IPS-20b (cell line): Measurements from ENCODE around the gene CHRDL1.

ENCODE experiments used
- H3K27ac ChIP-seq: one replicate; pipeline ENCODE4 v1.5.1; 2013; ENCODE audit warnings: low read length
- H3K27me3 ChIP-seq: 2 replicates; pipeline ENCODE4 v1.6.1; 2013; ENCODE audit warnings: mild to moderate bottlenecking, low read length, inconsistent platforms; ENCODE audit not compliant: insufficient read depth
- H3K36me3 ChIP-seq: 2 replicates; pipeline ENCODE4 v1.6.1; 2013; ENCODE audit warnings: low read depth, mild to moderate bottlenecking, inconsistent platforms, low read length, moderate library complexity; ENCODE audit not compliant: insufficient read depth
- H3K4me1 ChIP-seq: 2 replicates; pipeline ENCODE4 v1.6.1; 2013; ENCODE audit warnings: mild to moderate bottlenecking, control low read depth, inconsistent platforms, low read length, moderate library complexity; ENCODE audit not compliant: insufficient read depth
- H3K4me3 ChIP-seq: 2 replicates; pipeline ENCODE4 v1.5.1; 2013; ENCODE audit warnings: mild to moderate bottlenecking, low read length, inconsistent platforms
- H3K9ac ChIP-seq: 2 replicates; pipeline ENCODE4 v1.6.1; 2013; ENCODE audit warnings: low read depth, mild to moderate bottlenecking, inconsistent platforms, low read length, moderate library complexity
- H3K9me3 ChIP-seq: 2 replicates; pipeline ENCODE4 v1.6.1; 2013; ENCODE audit warnings: mild to moderate bottlenecking, low read depth, low read length, inconsistent platforms; ENCODE audit not compliant: insufficient read depth

The CHRDL1 gene

DNA sequence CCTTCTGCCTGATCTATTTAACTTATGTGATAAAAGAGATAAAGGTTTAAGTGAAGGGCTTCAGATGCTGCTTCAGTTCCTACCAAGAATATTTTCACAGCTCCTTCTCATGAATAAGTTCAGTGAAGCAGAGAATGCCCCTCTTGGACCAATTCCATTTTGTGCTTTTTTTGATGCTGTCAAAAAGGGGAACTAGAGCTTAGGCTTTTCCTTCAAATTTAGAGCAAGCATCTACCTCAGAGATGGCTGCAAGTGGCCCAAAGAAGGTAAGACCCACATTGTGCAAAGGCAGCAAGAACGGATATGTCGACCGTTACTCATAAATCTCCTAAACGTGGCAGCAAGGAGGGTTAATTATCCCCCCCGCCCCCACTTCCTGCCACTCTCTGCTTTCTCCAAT, 4.5 kb downstream of the CHRDL1 start:
- Histone ChIP-seq H3K4me1 (no peaks in the 10 kb centered on the region), H3K36me3 (no peaks in the 10 kb centered on the region), H3K9me3 (no peaks in the 10 kb centered on the region), H3K9ac (no peak overlapping the region), H3K4me3 (no peak overlapping the region), H3K27me3 (peaks cover 12% of the 10 kb centered on the region; the same call in 1 of the 2 replicates), H3K27ac (no peak overlapping the region)

GRCh38 chrX:110786486-110786885, 9.1 kb downstream of the CHRDL1 start:
- Histone ChIP-seq H3K4me1 (no peaks in the 10 kb centered on the region), H3K9ac (no peak overlapping the region), H3K36me3 (no peaks in the 10 kb centered on the region), H3K9me3 (no peaks in the 10 kb centered on the region), H3K27me3 (no peaks in the 10 kb centered on the region), H3K4me3 (no peak overlapping the region), H3K27ac (no peak overlapping the region)

GRCh38 chrX:110759785-110760184, 35.8 kb downstream of the CHRDL1 start:
- Histone ChIP-seq H3K27me3 (no peaks in the 10 kb centered on the region), H3K9ac (no peak overlapping the region), H3K4me3 (no peak overlapping the region), H3K27ac (no peak overlapping the region), H3K36me3 (no peaks in the 10 kb centered on the region), H3K4me1 (no peaks in the 10 kb centered on the region), H3K9me3 (no peaks in the 10 kb centered on the region)

- Histone ChIP-seq H3K27me3 (no peaks in the 10 kb centered on the region), H3K27ac (no peak overlapping the region), H3K9ac (no peak overlapping the region), H3K36me3 (no peaks in the 10 kb centered on the region), H3K4me1 (no peaks in the 10 kb centered on the region), H3K4me3 (no peak overlapping the region), H3K9me3 (no peaks in the 10 kb centered on the region)
Measured at GRCh38 chrX:110758781-110759422, 36.7 kb downstream of the CHRDL1 start.

GRCh38 chrX:110755611-110756010, 40.0 kb downstream of the CHRDL1 start:
- Histone ChIP-seq H3K4me3 (no peak overlapping the region), H3K36me3 (no peaks in the 10 kb centered on the region), H3K27ac (no peak overlapping the region), H3K27me3 (no peaks in the 10 kb centered on the region), H3K9ac (no peak overlapping the region), H3K9me3 (no peaks in the 10 kb centered on the region), H3K4me1 (no peaks in the 10 kb centered on the region)

- H3K4me1 ChIP-seq = no peaks in the 10 kb centered on the region
- no peak overlapping the region for H3K9ac ChIP-seq
- H3K27ac ChIP-seq = no peak overlapping the region
- no peaks in the 10 kb centered on the region for H3K36me3 ChIP-seq
- no peaks in the 10 kb centered on the region for H3K9me3 ChIP-seq
- no peaks in the 10 kb centered on the region for H3K27me3 ChIP-seq
- no peak overlapping the region for H3K4me3 ChIP-seq
Measured at GRCh38 chrX:110755061-110755460, 40.6 kb downstream of the CHRDL1 start.

- no peaks in the 10 kb centered on the region for H3K4me1 ChIP-seq
Measured at GRCh38 chrX:110750526-110751189, 45.0 kb downstream of the CHRDL1 start.

GRCh38 chrX:110748256-110748806, 47.3 kb downstream of the CHRDL1 start:
- no peaks in the 10 kb centered on the region for H3K27me3 ChIP-seq
- H3K4me3 ChIP-seq = no peak overlapping the region
- no peaks in the 10 kb centered on the region for H3K4me1 ChIP-seq
- no peak overlapping the region for H3K27ac ChIP-seq
- H3K9ac ChIP-seq = no peak overlapping the region
- H3K36me3 ChIP-seq = no peaks in the 10 kb centered on the region
- H3K9me3 ChIP-seq = no peaks in the 10 kb centered on the region

More at GRCh38 chrX:110750526-110751189, 45.0 kb downstream of the CHRDL1 start:
- Histone ChIP-seq H3K36me3 (no peaks in the 10 kb centered on the region), H3K27me3 (no peaks in the 10 kb centered on the region), H3K9me3 (no peaks in the 10 kb centered on the region), H3K27ac (no peak overlapping the region), H3K4me3 (no peak overlapping the region), H3K9ac (no peak overlapping the region)

GRCh38 chrX:110746014-110746413, 49.6 kb downstream of the CHRDL1 start:
- no peaks in the 10 kb centered on the region for H3K4me1 ChIP-seq

DNA sequence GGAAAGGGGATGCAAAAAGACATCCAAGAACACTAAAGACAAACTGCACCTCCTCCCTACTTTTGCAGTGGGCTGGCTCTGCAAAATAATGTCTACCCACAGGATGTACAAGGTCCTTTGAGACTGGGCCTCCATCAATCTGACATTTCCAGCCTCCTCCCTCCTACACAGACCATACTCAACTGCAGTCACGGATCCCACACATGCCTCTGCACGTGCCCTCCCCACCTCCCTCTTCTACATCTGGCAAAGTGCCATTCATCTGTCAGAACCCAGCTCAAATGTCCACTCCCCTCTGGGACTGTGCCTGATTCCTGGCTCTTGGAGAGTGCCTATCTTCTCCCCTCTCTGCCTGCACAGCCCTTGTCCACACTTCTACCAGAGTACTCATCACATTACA, 50.3 kb downstream of the CHRDL1 start:
- no peak overlapping the region for H3K9ac ChIP-seq
- no peak overlapping the region for H3K27ac ChIP-seq
- H3K36me3 ChIP-seq = no peaks in the 10 kb centered on the region
- no peaks in the 10 kb centered on the region for H3K4me1 ChIP-seq
- H3K9me3 ChIP-seq = no peaks in the 10 kb centered on the region
- no peak overlapping the region for H3K4me3 ChIP-seq
- H3K27me3 ChIP-seq = no peaks in the 10 kb centered on the region

More at GRCh38 chrX:110746014-110746413, 49.6 kb downstream of the CHRDL1 start:
- Histone ChIP-seq H3K9ac (no peak overlapping the region), H3K4me3 (no peak overlapping the region), H3K27me3 (no peaks in the 10 kb centered on the region), H3K36me3 (no peaks in the 10 kb centered on the region), H3K9me3 (no peaks in the 10 kb centered on the region), H3K27ac (no peak overlapping the region)

GRCh38 chrX:110743679-110744340, 51.8 kb downstream of the CHRDL1 start:
- Histone ChIP-seq H3K4me3 (no peak overlapping the region), H3K9ac (no peak overlapping the region), H3K36me3 (no peaks in the 10 kb centered on the region), H3K27ac (no peak overlapping the region), H3K4me1 (no peaks in the 10 kb centered on the region), H3K9me3 (no peaks in the 10 kb centered on the region), H3K27me3 (no peaks in the 10 kb centered on the region)
